ENCODE results near the gene DERL3.

- no peak for TF ChIP-seq CTCF (conservative IDR thresholded peaks at IDR 0.05; ENCODE audit: low read length)
- no peak for TF ChIP-seq EZH2phosphoT487 (IDR thresholded peaks at IDR 0.05; ENCODE audit: borderline replicate concordance)
Observed at GRCh38 chr22:23827351-23827995, 11.3 kb downstream of the DERL3 start.
